Islet precursor cell (in vitro differentiated cells): Measurements from ENCODE around the gene VCPKMT.

Experiments used
- DNase-seq: peaks from one replicate; pipeline ENCODE4 v3.0.0-alpha.2; 2018

Gene VCPKMT

DNA sequence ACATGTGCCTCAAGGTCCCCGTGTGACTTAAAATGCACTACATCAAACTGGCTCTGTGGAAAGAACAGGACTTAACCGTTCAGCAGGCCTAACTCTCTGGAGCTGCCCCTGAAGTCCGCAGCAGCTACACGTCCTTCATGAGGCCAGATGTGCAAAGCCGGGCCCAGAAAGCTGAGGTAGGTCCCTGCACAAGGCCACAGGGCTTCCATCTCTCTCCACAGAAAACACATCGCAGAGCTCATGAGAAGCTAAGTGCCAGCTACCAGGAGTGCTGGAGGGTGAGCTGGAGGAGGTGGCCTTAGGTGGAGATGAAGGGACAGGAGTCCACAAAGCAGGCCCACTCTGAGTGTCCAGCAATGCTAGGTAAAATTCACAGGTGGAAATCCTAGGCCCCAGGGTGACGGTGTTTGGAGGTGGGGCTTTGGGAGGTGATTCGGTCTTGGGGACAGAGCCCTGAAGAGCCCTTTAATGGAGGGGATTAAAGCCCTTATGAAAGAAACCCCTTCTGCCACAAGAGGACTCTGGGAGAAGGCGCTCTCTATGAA lies 52.4 kb downstream of the VCPKMT start:
- no peak for DNase-seq

GRCh38 chr14:50062438-50063085 lies 53.8 kb downstream of the VCPKMT start:
- DNase-seq = peak; percentile 95

DNA sequence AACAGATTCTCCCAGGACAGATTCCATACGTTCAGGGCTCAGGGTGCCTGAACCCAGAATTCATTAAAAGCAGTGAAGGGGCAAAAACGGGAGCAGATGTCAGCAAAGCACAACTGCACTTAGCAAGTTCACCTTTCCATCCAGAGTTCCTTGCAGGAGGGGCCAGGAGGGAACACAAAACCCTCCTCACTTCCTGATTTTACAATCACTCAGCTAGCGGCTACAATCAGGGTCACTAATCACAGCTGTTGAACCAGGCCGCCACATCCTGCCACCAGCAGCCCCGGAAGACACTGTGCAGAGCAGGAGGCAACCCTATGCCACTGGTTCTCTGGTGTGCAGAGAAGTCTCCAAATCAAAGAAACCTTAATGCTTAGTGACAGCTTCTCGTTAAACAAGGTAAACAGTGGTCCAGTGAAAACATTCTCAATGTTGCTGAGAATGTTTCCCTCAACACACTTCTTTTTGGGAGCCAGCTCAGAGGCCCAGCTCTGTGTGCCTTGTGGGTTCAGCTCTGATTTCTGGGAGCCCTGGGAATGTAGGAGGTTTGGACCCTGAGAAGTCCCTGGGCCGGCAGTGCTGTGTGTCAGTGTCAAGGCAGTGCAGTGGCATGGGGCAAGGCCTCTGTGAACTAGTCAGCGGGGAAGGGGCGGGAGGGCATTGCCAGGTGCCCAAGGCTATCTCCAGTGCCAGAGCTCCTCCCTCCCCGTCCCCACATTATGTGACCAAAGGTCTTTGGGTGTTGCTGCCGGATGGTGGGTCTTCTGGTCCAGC lies 54.5 kb downstream of the VCPKMT start:
- DNase-seq = peak; percentile 89

DNA sequence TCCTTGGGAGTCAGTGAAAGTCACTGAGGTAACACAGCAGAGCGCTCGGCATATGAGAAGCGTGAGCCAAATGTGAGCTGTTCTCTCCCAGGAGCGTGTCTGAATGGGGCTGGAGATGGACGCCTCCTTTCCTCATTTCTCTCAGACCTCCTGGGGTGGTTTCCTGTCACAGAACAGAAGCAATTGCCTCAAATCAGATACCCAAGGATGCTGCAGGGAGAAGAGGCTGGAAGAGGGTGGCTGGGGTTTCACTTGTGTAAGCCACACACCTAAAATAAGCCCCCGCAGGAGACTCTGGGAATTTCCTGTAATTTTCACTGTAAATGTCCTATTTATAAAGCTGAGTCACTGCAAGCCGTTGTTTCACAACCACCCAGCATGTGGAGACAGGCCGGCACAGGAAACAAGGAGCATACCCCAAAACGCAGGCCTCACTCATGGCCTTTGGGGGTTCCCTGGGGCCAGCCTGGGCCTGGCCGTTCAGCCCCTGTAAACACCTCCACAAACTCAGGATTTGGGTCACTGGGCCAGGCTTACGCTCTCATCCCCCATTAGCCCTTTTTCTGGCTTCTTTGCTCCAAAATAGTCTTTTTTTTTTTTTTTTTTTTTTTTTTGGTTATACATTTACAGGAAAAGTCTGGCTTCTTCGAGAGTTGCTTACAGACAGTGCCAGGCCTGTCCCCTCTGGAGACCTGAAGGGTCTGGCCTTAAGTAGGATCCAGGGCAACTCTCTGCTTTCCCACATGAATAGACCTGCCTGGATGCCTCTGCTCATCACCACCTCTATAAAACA lies 55.3 kb downstream of the VCPKMT start:
- DNase-seq = peak; percentile 82

GRCh38 chr14:50059763-50060616 lies 56.4 kb downstream of the VCPKMT start:
- no peak for DNase-seq
